GM23248 (cell line): ENCODE measurements around the gene FOXP3. TPM values are rescaled to one million over a fixed set of nuclear protein-coding genes. Genes with fewer than 3 reads are reported as not detected.

Experiments
- DNase-seq: peaks from one replicate; pipeline ENCODE4 v3.0.0-alpha.2; 2015
- H2AFZ ChIP-seq: fragments of 200-600 bp; sonication (generic); 2 replicates; pipeline ENCODE4 v1.6.1; 2016; ENCODE audit warnings: antibody characterized with exemption
- H3F3A ChIP-seq: fragments of 200-600 bp; sonication (generic); 2 replicates; pipeline ENCODE4 v1.6.1; 2016; ENCODE audit warnings: mild to moderate bottlenecking, antibody characterized with exemption, mixed run types; ENCODE audit not compliant: insufficient read depth
- H3K27ac ChIP-seq: fragments of 200-600 bp; sonication (generic); 2 replicates; pipeline ENCODE4 v1.5.1; 2016; ENCODE audit warnings: mild to moderate bottlenecking
- H3K27me3 ChIP-seq: fragments of 200-600 bp; sonication (generic); replicated peaks from 2 replicates; pipeline ENCODE4 v1.6.1; 2016; ENCODE audit warnings: mild to moderate bottlenecking; ENCODE audit not compliant: insufficient read depth
- H3K36me3 ChIP-seq: fragments of 200-600 bp; sonication (generic); 2 replicates; pipeline ENCODE4 v1.6.1; 2016; ENCODE audit warnings: low read depth, mild to moderate bottlenecking
- H3K4me1 ChIP-seq: fragments of 200-600 bp; sonication (generic); 2 replicates; pipeline ENCODE4 v1.6.1; 2016; ENCODE audit warnings: mild to moderate bottlenecking; ENCODE audit not compliant: insufficient read depth
- H3K4me2 ChIP-seq: fragments of 200-600 bp; sonication (generic); one replicate; pipeline ENCODE4 v1.6.1; 2016; ENCODE audit warnings: mild to moderate bottlenecking; ENCODE audit not compliant: unreplicated experiment
- H3K4me3 ChIP-seq: fragments of 200-600 bp; sonication (generic); 2 replicates; pipeline ENCODE4 v1.5.1; 2016; ENCODE audit warnings: mild to moderate bottlenecking
- H3K79me2 ChIP-seq: fragments of 200-600 bp; sonication (generic); 2 replicates; pipeline ENCODE4 v1.6.1; 2016; ENCODE audit warnings: mild to moderate bottlenecking; ENCODE audit not compliant: insufficient read depth
- H3K9ac ChIP-seq: fragments of 200-600 bp; sonication (generic); 2 replicates; pipeline ENCODE4 v1.6.1; 2016; ENCODE audit warnings: mild to moderate bottlenecking
- H3K9me2 ChIP-seq: fragments of 200-600 bp; sonication (generic); 2 replicates; pipeline ENCODE4 v1.6.1; 2016; ENCODE audit warnings: mixed run types, mild to moderate bottlenecking, moderate library complexity; ENCODE audit not compliant: insufficient read depth
- H3K9me3 ChIP-seq: fragments of 200-600 bp; sonication (generic); one replicate; pipeline ENCODE4 v1.6.1; 2017; ENCODE audit warnings: low read depth
- H4K20me1 ChIP-seq: fragments of 200-600 bp; sonication (generic); 2 replicates; pipeline ENCODE4 v1.6.0; 2016; ENCODE audit not compliant: insufficient read depth
- EZH2 ChIP-seq: fragments of 200-600 bp; sonication (generic); IDR thresholded peaks from 2 replicates; pipeline ENCODE4 v1.6.1; 2018; ENCODE audit warnings: antibody characterized with exemption, mild to moderate bottlenecking; ENCODE audit not compliant: insufficient read depth, poor library complexity, severe bottlenecking
- EZH2phosphoT487 ChIP-seq: fragments of 200-600 bp; sonication (generic); IDR thresholded peaks from 2 replicates; pipeline ENCODE4 v1.6.1; 2018; ENCODE audit warnings: antibody characterized with exemption, moderate library complexity, mild to moderate bottlenecking, low read depth; ENCODE audit not compliant: insufficient read depth
- WGBS, 2 experiments: methylation state at CpG; one replicate each; pipeline ENCODE4 v1.1.6; 2015 to 2017; ENCODE audit warnings: low lambda C conversion rate in 2 of 2, low coverage in 1 of 2; ENCODE audit errors: missing lambda C conversion rate in 2 of 2; 5-methylcytosine and 5-hydroxymethylcytosine counted together
- in situ Hi-C: fragments of 300-500 bp; cut with MboI; formaldehyde crosslinking; loops from 2 replicates; pipeline ENCODE4 v1.15.0; 2020
- polyA plus RNA-seq: library from polyadenylated mRNA; unstranded; fragments of >200 nt; fragmentation: Nextera tagmentation; extraction: Ambion mirVana; gene quantifications from 2 replicates; pipeline ENCODE4 v1.2.1, GENCODE V29; 2016
- total RNA-seq: library from RNA; depleted of rRNA; stranded (reverse); fragments of >200 nt; shearing (Covaris generic); gene quantifications from 2 replicates; pipeline ENCODE4 v1.2.3, GENCODE V29; 2014

FOXP3 gene
- total and polyA plus RNA-seq, 2 experiments from 2014 or later, result 0.08 TPM; not detected in 1

GRCh38 chrX:49250578-49250977 is 13.9 kb downstream of the FOXP3 start:
- in situ Hi-C loops, result no loop called here
- H3K4me1 ChIP-seq, result no peaks in the 10 kb centered on the region
- WGBS, 2 experiments, result 84 to 87% methylated on average over 6 to 9 of the region's 9 CpGs
- DNase-seq, result no peak
- H3K79me2 ChIP-seq, result no peaks in the 10 kb centered on the region
- no peaks in the 10 kb centered on the region for H3K9me2 ChIP-seq
- TF ChIP-seq EZH2phosphoT487 (no peak), EZH2 (no peak)
- no peaks in the 10 kb centered on the region for H3K36me3 ChIP-seq
- H3K27me3 ChIP-seq, result no peaks in the 10 kb centered on the region
- H3K4me3 ChIP-seq, result no peak overlapping the region
- no peak overlapping the region for H2AFZ ChIP-seq
- no peaks in the 10 kb centered on the region for H4K20me1 ChIP-seq
- no peak overlapping the region for H3K9ac ChIP-seq
- no peak overlapping the region for H3K27ac ChIP-seq
- H3F3A ChIP-seq, result no peaks in the 10 kb centered on the region
- no peak overlapping the region for H3K4me2 ChIP-seq
- no peaks in the 10 kb centered on the region for H3K9me3 ChIP-seq

GRCh38 chrX:49250066-49250465 is 14.4 kb downstream of the FOXP3 start:
- H3K4me2 ChIP-seq, result no peak overlapping the region
- no peaks in the 10 kb centered on the region for H3K36me3 ChIP-seq
- H3K4me3 ChIP-seq, result no peak overlapping the region
- no peaks in the 10 kb centered on the region for H4K20me1 ChIP-seq
- no peaks in the 10 kb centered on the region for H3K9me2 ChIP-seq
- no peaks in the 10 kb centered on the region for H3K4me1 ChIP-seq
- no peak for TF ChIP-seq EZH2phosphoT487
- TF ChIP-seq EZH2, result no peak
- no peak overlapping the region for H3K27ac ChIP-seq
- 91 to 100% methylated on average over 4 to 13 of the region's 13 CpGs for WGBS, 2 experiments
- no peak for DNase-seq
- H3F3A ChIP-seq, result no peaks in the 10 kb centered on the region
- in situ Hi-C loops, result no loop called here
- H2AFZ ChIP-seq, result no peak overlapping the region
- no peaks in the 10 kb centered on the region for H3K27me3 ChIP-seq
- H3K79me2 ChIP-seq, result no peaks in the 10 kb centered on the region
- no peaks in the 10 kb centered on the region for H3K9me3 ChIP-seq
- H3K9ac ChIP-seq, result no peak overlapping the region

GRCh38 chrX:49249616-49250015 is 14.9 kb downstream of the FOXP3 start:
- no peaks in the 10 kb centered on the region for H3K9me2 ChIP-seq
- H3K27me3 ChIP-seq, result no peaks in the 10 kb centered on the region
- no peak overlapping the region for H3K4me2 ChIP-seq
- TF ChIP-seq EZH2phosphoT487 (no peak), EZH2 (no peak)
- no peaks in the 10 kb centered on the region for H3K36me3 ChIP-seq
- no peak overlapping the region for H3K27ac ChIP-seq
- H3F3A ChIP-seq, result no peaks in the 10 kb centered on the region
- no peaks in the 10 kb centered on the region for H3K4me1 ChIP-seq
- in situ Hi-C loops, result no loop called here
- 50 to 72% methylated on average over 2 to 3 of the region's 9 CpGs for WGBS, 2 experiments
- H2AFZ ChIP-seq, result no peak overlapping the region
- DNase-seq, result no peak
- no peaks in the 10 kb centered on the region for H3K79me2 ChIP-seq
- no peaks in the 10 kb centered on the region for H4K20me1 ChIP-seq
- no peak overlapping the region for H3K9ac ChIP-seq
- no peak overlapping the region for H3K4me3 ChIP-seq
- no peaks in the 10 kb centered on the region for H3K9me3 ChIP-seq

GRCh38 chrX:49249071-49249470 is 15.4 kb downstream of the FOXP3 start:
- Histone ChIP-seq H2AFZ (no peak overlapping the region), H3K4me1 (no peaks in the 10 kb centered on the region), H4K20me1 (no peaks in the 10 kb centered on the region), H3K9me3 (no peaks in the 10 kb centered on the region), H3K9ac (no peak overlapping the region), H3K9me2 (no peaks in the 10 kb centered on the region), H3K4me3 (no peak overlapping the region), H3K4me2 (no peak overlapping the region), H3F3A (no peaks in the 10 kb centered on the region), H3K36me3 (no peaks in the 10 kb centered on the region), H3K27ac (no peak overlapping the region), H3K27me3 (no peaks in the 10 kb centered on the region), H3K79me2 (no peaks in the 10 kb centered on the region)
- 95 to 100% methylated on average over 4 to 5 of the region's 6 CpGs for WGBS, 2 experiments
- in situ Hi-C loops, result no loop called here
- TF ChIP-seq EZH2phosphoT487 (no peak), EZH2 (no peak)
- DNase-seq, result no peak
